Endothelial cell of hepatic sinusoid (primary cell): ENCODE measurements around the gene CIDEC.

ENCODE experiments used
- in situ Hi-C: cut with HindIII; loops from 2 replicates; pipeline ENCODE4 v1.10.0; 2017; ENCODE audit warnings: low sequenced_read_pairs

The CIDEC gene

DNA sequence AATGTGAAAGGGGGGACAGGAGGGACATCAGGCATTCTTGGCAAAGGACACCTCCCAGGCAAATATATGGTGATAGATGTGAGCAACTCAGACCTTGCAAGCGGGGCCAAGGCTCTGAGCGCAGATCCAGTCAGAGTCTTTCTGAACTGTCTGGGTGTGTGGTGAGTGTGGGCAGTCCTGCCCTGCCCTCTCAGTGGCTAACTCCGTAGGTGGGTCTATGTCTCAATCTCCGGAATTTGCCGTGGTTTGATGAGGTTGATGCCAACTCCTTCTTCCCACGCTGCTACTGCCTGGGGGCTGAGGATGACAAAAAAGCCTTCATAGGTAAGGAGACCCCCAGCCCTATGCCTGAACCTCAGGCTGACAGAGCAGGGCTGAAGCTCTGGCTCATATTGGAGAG lies 62.6 kb downstream of the CIDEC start:
- in situ Hi-C loops, result no loop called here
